Heart left ventricle (tissue), 16 donors: ENCODE measurements around the gene PERM1. TPM values are rescaled to one million over a fixed set of nuclear protein-coding genes. Genes with fewer than 3 reads are reported as not detected.

Experiments used
- ATAC-seq, 4 donors: fragments of 200-7000 bp; cut with Tn5 transposase; one replicate each; pipeline ENCODE4 v1.9.1; 2020 to 2022; ENCODE audit warnings: moderate library complexity in 4 of 4, mild to moderate bottlenecking in 3 of 4, moderate number of reproducible peaks in 1 of 4
- DNase-seq, 5 donors: peaks; one replicate each; pipeline ENCODE4 v3.0.0-alpha.2; 2020
- H3K27ac ChIP-seq, 12 donors: fragments of 200-600 bp; sonication (generic) in 4 of 12; one replicate each; pipeline versions ENCODE4 v1.5.0 to v1.8.0; 2016 to 2022; ENCODE audit warnings: mild to moderate bottlenecking in 2 of 12
- H3K27me3 ChIP-seq, 9 donors: fragments of 200-600 bp; sonication (generic) in 2 of 9; one replicate each; pipeline versions ENCODE4 v1.5.1 to v1.8.0; 2016 to 2022; ENCODE audit warnings: mild to moderate bottlenecking in 3 of 9
- H3K36me3 ChIP-seq, 9 donors: fragments of 200-600 bp; sonication (generic) in 2 of 9; one replicate each; pipeline versions ENCODE4 v1.5.0 to v1.8.0; 2018 to 2022; ENCODE audit warnings: mild to moderate bottlenecking in 2 of 9
- H3K4me1 ChIP-seq, 12 donors: fragments of 200-600 bp; sonication (generic) in 4 of 12; one replicate each; pipeline versions ENCODE4 v1.5.0 to v1.8.0; 2016 to 2022; ENCODE audit warnings: mild to moderate bottlenecking in 3 of 12
- H3K4me3 ChIP-seq, 12 donors: fragments of 200-600 bp; sonication (generic) in 4 of 12; one replicate each; pipeline versions ENCODE4 v1.5.0 to v1.8.0; 2017 to 2022; ENCODE audit warnings: mild to moderate bottlenecking in 9 of 12, moderate library complexity in 4 of 12
- H3K9me3 ChIP-seq, 12 donors: fragments of 200-600 bp; sonication (generic) in 4 of 12; one replicate each; pipeline versions ENCODE4 v1.5.0 to v1.8.0; 2016 to 2022; ENCODE audit warnings: mild to moderate bottlenecking in 1 of 12
- CTCF ChIP-seq, 12 donors: fragments of 200-600 bp; sonication (generic) in 4 of 12; IDR thresholded peaks; one replicate each; pipeline versions ENCODE4 v1.5.0 to v1.8.0; 2018 to 2022; ENCODE audit warnings: antibody characterized with exemption in 12 of 12, mild to moderate bottlenecking in 5 of 12
- POLR2A ChIP-seq, 2 donors: fragments of 450-650 bp; IDR thresholded peaks; one replicate each; pipeline ENCODE4 v1.6.1; 2017; ENCODE audit warnings: antibody characterized with exemption in 2 of 2, mild to moderate bottlenecking in 2 of 2, moderate library complexity in 2 of 2
- WGBS, 4 donors: extraction: QIAGEN DNeasy Blood & Tissue Kit in 2 of 4; methylation state at CpG; one replicate each; pipeline versions ENCODE4 v1.1.5 to v1.1.7; 2013 to 2018; 5-methylcytosine and 5-hydroxymethylcytosine counted together
- intact Hi-C, 10 donors: fragments of 100-400 bp; cut with DNase I; formaldehyde crosslinking; loops; one replicate each; pipeline versions ENCODE4 v1.11.1 to v1.14.2; 2022
- polyA plus RNA-seq, 2 donors: library from polyadenylated mRNA; stranded (reverse); fragments of 200-250 nt; gene quantifications; one replicate each; pipeline ENCODE4 v1.2.3, GENCODE V29; 2013
- total RNA-seq, 9 donors: library from RNA; depleted of rRNA in 2 of 9; stranded (reverse); fragments of >200 nt in 2 of 9; fragmentation: NEBNext Ultra II Directional in 3 of 9; extraction: Animal tissue kit (Norgen Biotek cat#: 25700) in 3 of 9; gene quantifications; one replicate each; pipeline versions ENCODE4 v1.1.0 to v1.2.4, GENCODE V29; 2016 to 2023
- donor health status: ischemic (EF 13 %, LVEDD 7.1; RV severe dilation, severe dysfunction).
- donor health status: healthy with polysubstance abuse.
- donor health status: DM: no; HTN: yes; CAD: no.
- donor health status: DM: no; HTN: no; CAD: no.
- donor health status: ischemic (EF 25% LVEDD 6.9; RV normal size, moderate dysfunction).
- donor health status: ischemic (EF 25% LVEDD 5.7; RV mildly dilated, moderate dysfunction).
- donor health status: healthy.
- donor health status: DM: yes; HTN: yes; CAD: no.
- donor health status: ischemic (EF 35%, LVEDD 5.7; RV mildly dilated, moderate dysfunction).
- donor health status: nonischemic (EF 11% LVEDD 7.7; RV severe dilation, severe dysfunction).
- donor health status: DM: yes; HTN: yes; CAD: no.
- donor health status: PGD.
- donor health status: ischemic (EF 29% LVEDD 5.4; RV normal size, mild dysfunction).
- donor health status: nonischemic (EF 23%, LVEDD 6.1; RV moderate dilation, normal function).

The PERM1 gene
- total and polyA plus RNA-seq, 11 donors = 52.8 to 353 (median 104) TPM

- Histone ChIP-seq H3K4me1 (peaks cover 0 to 17% (median 10%) of the 10 kb centered on the region in 12 donors), H3K36me3 (no peaks in the 10 kb centered on the region), H3K4me3 (no peak overlapping the region), H3K9me3 (no peaks in the 10 kb centered on the region), H3K27ac (no peak overlapping the region), H3K27me3 (peaks cover 0 to 71% (median 41%) of the 10 kb centered on the region in 9 donors)
- WGBS, 4 donors = 44 to 56% (median 53%) methylated on average over 15 of the region's 15 CpGs
- no peak for ATAC-seq
- intact Hi-C loops = no loop called here
- DNase-seq = no peak
- TF ChIP-seq CTCF (IDR thresholded peaks at IDR 0.05) (no peak), POLR2A (IDR thresholded peaks at IDR 0.05) (no peak)
Observed at GRCh38 chr1:931380-932172, 50.3 kb downstream of the PERM1 start.

- Histone ChIP-seq H3K4me1 (peaks cover 0 to 14% (median 11%) of the 10 kb centered on the region in 12 donors), H3K27me3 (peaks cover 7 to 71% (median 42%) of the 10 kb centered on the region in 9 donors), H3K4me3 (no peak overlapping the region), H3K27ac (no peak overlapping the region), H3K36me3 (no peaks in the 10 kb centered on the region), H3K9me3 (no peaks in the 10 kb centered on the region)
- no peak for TF ChIP-seq CTCF (IDR thresholded peaks at IDR 0.05)
- TF ChIP-seq POLR2A (IDR thresholded peaks at IDR 0.05) = no peak
- intact Hi-C loops = no loop called here
- 69 to 88% (median 73%) methylated on average over 6 to 18 of the region's 18 CpGs for WGBS, 4 donors
- no peak for ATAC-seq
- no peak for DNase-seq
Observed at GRCh38 chr1:930633-931138, 51.2 kb downstream of the PERM1 start.

GRCh38 chr1:929712-930632 lies 51.9 kb downstream of the PERM1 start:
- H3K9me3 ChIP-seq = no peaks in the 10 kb centered on the region
- peaks cover 0 to 14% (median 8%) of the 10 kb centered on the region in 12 donors for H3K4me1 ChIP-seq
- no peak for TF ChIP-seq POLR2A (IDR thresholded peaks at IDR 0.05)
- no peak for TF ChIP-seq CTCF (IDR thresholded peaks at IDR 0.05)
- peaks cover 12 to 71% (median 39%) of the 10 kb centered on the region in 9 donors for H3K27me3 ChIP-seq
- ATAC-seq = no peak
- H3K36me3 ChIP-seq = no peaks in the 10 kb centered on the region
- H3K27ac ChIP-seq = no peak overlapping the region
- no peak overlapping the region for H3K4me3 ChIP-seq
- WGBS, 4 donors = 80 to 87% (median 82%) methylated on average over 38 to 40 of the region's 40 CpGs
- no peak for DNase-seq
- intact Hi-C loops = no loop called here
